Common myeloid progenitor, CD34-positive (primary cell): ENCODE results near the gene GPRC5B.

Experiments used
- CTCF ChIA-PET: fragments of 350-600 bp; sonication (Branson Sonifier 250); formaldehyde crosslinking; loops from one replicate; lab custom pipeline; 2021; ENCODE audit warnings: antibody characterized with exemption; lab: Charles Lee
- POLR2A ChIA-PET: fragments of 350-600 bp; sonication (Branson Sonifier 250); formaldehyde crosslinking; loops from one replicate; lab custom pipeline; 2021; ENCODE audit warnings: antibody characterized with exemption; lab: Charles Lee
- DNase-seq, 3 donors: peaks; one replicate each; pipeline versions ENCODE4 v3.0.0 to v3.0.0-alpha.2; 2013
- H3K27ac ChIP-seq, 2 experiments: 1 replicate in 1 of 2; 2 replicates in 1 of 2; pipeline ENCODE4 v1.7.0; 2013; ENCODE audit warnings: inconsistent platforms in 2 of 2, low read length in 2 of 2, mild to moderate bottlenecking in 2 of 2, low read depth in 1 of 2, moderate library complexity in 1 of 2; ENCODE audit not compliant: severe bottlenecking in 2 of 2, insufficient read depth in 1 of 2, poor library complexity in 1 of 2
- H3K27me3 ChIP-seq, 5 experiments: replicated peaks in 2 of 5; 1 replicate in 3 of 5; 2 replicates in 2 of 5; pipeline versions ENCODE4 v1.6.1 to v1.7.0; 2013; ENCODE audit warnings: low read length in 4 of 5, mild to moderate bottlenecking in 2 of 5, moderate library complexity in 2 of 5, inconsistent platforms in 1 of 5; ENCODE audit not compliant: insufficient read depth in 5 of 5, control insufficient read depth in 4 of 5
- H3K36me3 ChIP-seq, 4 experiments: 1 replicate in 2 of 4; 2 replicates in 2 of 4; pipeline versions ENCODE4 v1.6.1 to v1.7.0; 2013; ENCODE audit warnings: low read length in 3 of 4, control low read depth in 1 of 4, mild to moderate bottlenecking in 1 of 4; ENCODE audit not compliant: control insufficient read depth in 4 of 4, insufficient read depth in 4 of 4
- H3K4me1 ChIP-seq, 4 experiments: 1 replicate in 3 of 4; 2 replicates in 1 of 4; pipeline versions ENCODE4 v1.6.1 to v1.7.1; 2013; ENCODE audit warnings: low read length in 3 of 4, mild to moderate bottlenecking in 3 of 4, control low read depth in 1 of 4, inconsistent platforms in 1 of 4, moderate library complexity in 1 of 4; ENCODE audit not compliant: control insufficient read depth in 4 of 4, insufficient read depth in 4 of 4; ENCODE audit errors: control extremely low read depth in 1 of 4
- H3K4me3 ChIP-seq, 7 experiments: 1 replicate in 4 of 7; 2 replicates in 3 of 7; pipeline versions ENCODE4 v1.5.1 to v1.7.0; 2013; ENCODE audit warnings: mild to moderate bottlenecking in 7 of 7, low read length in 6 of 7, moderate library complexity in 6 of 7, inconsistent platforms in 2 of 7, low read depth in 2 of 7, control low read depth in 1 of 7; ENCODE audit not compliant: insufficient read depth in 4 of 7, control insufficient read depth in 1 of 7; ENCODE audit errors: extremely low read depth in 1 of 7
- H3K9me3 ChIP-seq, 5 experiments: 1 replicate in 4 of 5; 2 replicates in 1 of 5; pipeline versions ENCODE4 v1.6.1 to v1.7.1; 2013; ENCODE audit warnings: low read length in 4 of 5, mild to moderate bottlenecking in 2 of 5, inconsistent platforms in 1 of 5, low read depth in 1 of 5, moderate library complexity in 1 of 5; ENCODE audit not compliant: control insufficient read depth in 4 of 5, insufficient read depth in 2 of 5; ENCODE audit errors: control extremely low read depth in 1 of 5
- WGBS: methylation state at CpG from one replicate; pipeline ENCODE4 v1.1.5; 2013; ENCODE audit not compliant: insufficient coverage; 5-methylcytosine and 5-hydroxymethylcytosine counted together

The GPRC5B gene

GRCh38 chr16:19840524-19841110, 44.0 kb downstream of the GPRC5B start:
- POLR2A ChIA-PET, result no interaction called here
- H3K36me3 ChIP-seq, result no peaks in the 10 kb centered on the region
- no peaks in the 10 kb centered on the region for H3K27me3 ChIP-seq
- H3K4me3 ChIP-seq, result no peak overlapping the region
- CTCF ChIA-PET, result no interaction called here
- peaks cover 0 to 6% (median 0%) of the 10 kb centered on the region in 4 experiments for H3K4me1 ChIP-seq
- 74% methylated on average over 3 of the region's 3 CpGs for WGBS
- H3K9me3 ChIP-seq, result no peaks in the 10 kb centered on the region
- no peak for DNase-seq
- H3K27ac ChIP-seq, result no peak overlapping the region

DNA sequence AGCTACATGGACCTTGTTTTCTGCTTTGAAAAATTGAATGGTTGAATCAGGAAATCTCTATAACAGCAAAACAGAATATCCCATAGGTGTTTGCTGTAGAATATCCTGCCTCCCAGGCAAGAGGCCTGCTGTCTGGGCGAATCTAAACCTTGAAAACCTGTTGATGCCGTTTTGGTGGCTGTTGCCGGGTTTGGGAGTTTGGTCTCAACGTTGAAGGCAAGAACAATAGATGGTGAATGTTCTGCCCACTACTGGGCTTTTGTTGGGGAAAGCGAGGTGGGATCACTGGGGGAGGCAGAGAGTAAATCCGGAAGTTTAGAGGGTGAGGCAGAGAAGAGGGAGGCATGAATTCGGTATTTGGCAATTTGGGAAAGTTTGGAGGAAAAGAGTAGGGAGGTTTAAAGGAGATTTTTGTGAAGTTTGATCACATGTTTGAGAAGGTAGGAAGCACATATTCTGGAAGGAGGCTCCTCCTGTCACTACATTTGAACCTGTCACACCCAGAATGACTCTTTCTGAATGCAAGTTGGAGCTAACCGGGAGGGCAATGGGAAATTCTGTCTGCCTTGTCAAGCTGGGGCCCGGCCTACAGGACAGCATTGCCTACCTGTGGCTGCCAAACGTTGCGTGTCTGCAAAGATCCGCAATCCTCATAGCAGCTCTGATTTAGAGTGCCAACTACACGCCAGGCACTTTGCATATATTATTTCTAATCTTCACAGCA, 46.5 kb downstream of the GPRC5B start:
- ChIA-PET POLR2A (no interaction called here), CTCF (no interaction called here)
- WGBS, result 90% methylated on average over 12 of the region's 13 CpGs
- no peak for DNase-seq
- Histone ChIP-seq H3K9me3 (no peaks in the 10 kb centered on the region), H3K27me3 (no peaks in the 10 kb centered on the region), H3K4me3 (no peak overlapping the region), H3K36me3 (no peaks in the 10 kb centered on the region), H3K4me1 (peaks cover 0 to 6% (median 0%) of the 10 kb centered on the region in 4 experiments), H3K27ac (no peak overlapping the region)

GRCh38 chr16:19837331-19837980, 47.2 kb downstream of the GPRC5B start:
- Histone ChIP-seq H3K4me3 (no peak overlapping the region), H3K9me3 (no peaks in the 10 kb centered on the region), H3K4me1 (peaks cover 0 to 6% (median 0%) of the 10 kb centered on the region in 4 experiments), H3K27me3 (no peaks in the 10 kb centered on the region), H3K27ac (no peak overlapping the region), H3K36me3 (no peaks in the 10 kb centered on the region)
- ChIA-PET POLR2A (no interaction called here), CTCF (no interaction called here)
- WGBS, result 96% methylated on average over 3 of the region's 6 CpGs
- DNase-seq, result no peak

GRCh38 chr16:19835968-19836421, 48.7 kb downstream of the GPRC5B start:
- Histone ChIP-seq H3K36me3 (no peaks in the 10 kb centered on the region), H3K4me3 (no peak overlapping the region), H3K9me3 (no peaks in the 10 kb centered on the region), H3K4me1 (peaks cover 0 to 7% (median 4%) of the 10 kb centered on the region in 4 experiments), H3K27ac (no peak overlapping the region), H3K27me3 (no peaks in the 10 kb centered on the region)
- ChIA-PET POLR2A (no interaction called here), CTCF (no interaction called here)
- peak in 2 of 3 donors; percentile 50 to 67 for DNase-seq

- peaks cover 0 to 8% (median 6%) of the 10 kb centered on the region in 4 experiments for H3K4me1 ChIP-seq
- no peak overlapping the region for H3K27ac ChIP-seq
- DNase-seq, result no peak
- H3K36me3 ChIP-seq, result no peaks in the 10 kb centered on the region
- no peaks in the 10 kb centered on the region for H3K27me3 ChIP-seq
- ChIA-PET POLR2A (no interaction called here), CTCF (no interaction called here)
- H3K4me3 ChIP-seq, result no peak overlapping the region
- no peaks in the 10 kb centered on the region for H3K9me3 ChIP-seq
- no CpG with 5 or more reads among the region's 3 CpGs for WGBS
Observed at GRCh38 chr16:19835196-19835595, 49.5 kb downstream of the GPRC5B start.

DNA sequence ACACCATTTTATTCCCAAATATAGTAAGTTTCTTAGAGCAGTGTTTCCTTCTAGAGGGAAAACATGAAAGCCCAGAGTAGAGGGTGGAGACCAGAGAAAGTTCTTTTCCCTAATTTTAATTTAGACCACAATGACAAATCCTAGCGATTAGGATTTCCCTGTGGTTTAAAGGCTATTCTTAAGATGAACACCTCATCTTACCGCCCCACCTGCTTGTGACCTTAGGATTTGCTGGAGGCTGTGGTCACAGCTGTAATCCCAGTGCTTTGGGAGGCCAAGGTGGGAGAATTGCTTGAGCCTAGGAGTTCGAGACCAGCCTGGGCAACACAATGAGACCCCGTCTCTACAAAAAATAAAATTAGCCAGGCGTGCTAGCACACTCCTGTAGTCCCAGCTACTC, 51.1 kb downstream of the GPRC5B start:
- Histone ChIP-seq H3K27me3 (no peaks in the 10 kb centered on the region), H3K9me3 (no peaks in the 10 kb centered on the region), H3K4me1 (peaks cover 0 to 8% (median 6%) of the 10 kb centered on the region in 4 experiments), H3K4me3 (no peak overlapping the region), H3K27ac (no peak overlapping the region), H3K36me3 (no peaks in the 10 kb centered on the region)
- WGBS, result 93% methylated on average over 3 of the region's 5 CpGs
- DNase-seq, result no peak
- POLR2A ChIA-PET, result no interaction called here
- CTCF ChIA-PET, result no interaction called here

GRCh38 chr16:19833176-19833575, 51.5 kb downstream of the GPRC5B start:
- no peak overlapping the region for H3K27ac ChIP-seq
- no peaks in the 10 kb centered on the region for H3K36me3 ChIP-seq
- ChIA-PET CTCF (no interaction called here), POLR2A (no interaction called here)
- no peak overlapping the region for H3K4me3 ChIP-seq
- DNase-seq, result no peak
- no peaks in the 10 kb centered on the region for H3K9me3 ChIP-seq
- peaks cover 0 to 8% (median 6%) of the 10 kb centered on the region in 4 experiments for H3K4me1 ChIP-seq
- no CpG with 5 or more reads among the region's 3 CpGs for WGBS
- H3K27me3 ChIP-seq, result no peaks in the 10 kb centered on the region
